Keratinocyte (primary cell): ENCODE measurements around the gene HACD1. TPM values are rescaled to one million over a fixed set of nuclear protein-coding genes. Genes with fewer than 3 reads are reported as not detected.

Experiments
- DNase-seq: peaks from one replicate; pipeline ENCODE4 v3.0.0-alpha.2; 2011; ENCODE audit warnings: low read depth, missing footprints, low spot score
- FAIRE-seq: peaks from 2 replicates; lab custom pipeline; 2011; peaks lifted over from hg19 to GRCh38; lab: Jason Lieb, UNC
- H2AFZ ChIP-seq: 2 replicates; pipeline ENCODE4 v1.6.0; 2012; ENCODE audit warnings: low read length, control low read depth, inconsistent platforms; ENCODE audit not compliant: control insufficient read depth
- H3K27ac ChIP-seq: 2 replicates; pipeline ENCODE4 v1.5.1; 2011; ENCODE audit warnings: low read length; ENCODE audit not compliant: control insufficient read depth, insufficient read depth
- H3K27me3 ChIP-seq: 3 replicates; pipeline ENCODE4 v1.6.0; 2011; ENCODE audit warnings: low read length; ENCODE audit not compliant: control insufficient read depth, insufficient read depth; ENCODE audit errors: extremely low read depth
- H3K36me3 ChIP-seq, 2 experiments: 2 replicates in 1 of 2; 3 replicates in 1 of 2; pipeline ENCODE4 v1.5.1; 2011; ENCODE audit warnings: low read length in 2 of 2, mild to moderate bottlenecking in 1 of 2; ENCODE audit not compliant: control insufficient read depth in 2 of 2, insufficient read depth in 2 of 2; ENCODE audit errors: extremely low read depth in 1 of 2
- H3K4me1 ChIP-seq: 3 replicates; pipeline ENCODE4 v1.5.1; 2011; ENCODE audit warnings: low read length; ENCODE audit not compliant: control insufficient read depth, insufficient read depth; ENCODE audit errors: extremely low read depth
- H3K4me2 ChIP-seq: 3 replicates; pipeline ENCODE4 v1.6.0; 2011; ENCODE audit warnings: low read depth, low read length; ENCODE audit not compliant: control insufficient read depth, insufficient read depth; ENCODE audit errors: extremely low read depth
- H3K4me3 ChIP-seq, 3 experiments: fragments of 200-600 bp in 1 of 3; sonication (generic) in 1 of 3; 2 replicates in 2 of 3; 3 replicates in 1 of 3; pipeline ENCODE4 v1.5.1; 2011 to 2016; ENCODE audit warnings: low read length in 3 of 3, mild to moderate bottlenecking in 3 of 3, control low read depth in 2 of 3, inconsistent platforms in 1 of 3, low read depth in 1 of 3, mixed read lengths in 1 of 3, mixed run types in 1 of 3, moderate library complexity in 1 of 3; ENCODE audit not compliant: control insufficient read depth in 2 of 3, insufficient read depth in 2 of 3; ENCODE audit errors: extremely low read depth in 1 of 3
- H3K79me2 ChIP-seq: 2 replicates; pipeline ENCODE4 v1.6.0; 2012; ENCODE audit warnings: low read length; ENCODE audit not compliant: control insufficient read depth, insufficient read depth
- H3K9ac ChIP-seq: 3 replicates; pipeline ENCODE4 v1.6.0; 2011; ENCODE audit warnings: low read length; ENCODE audit not compliant: control insufficient read depth, insufficient read depth; ENCODE audit errors: extremely low read depth
- H3K9me1 ChIP-seq: 3 replicates; pipeline ENCODE4 v1.6.0; 2011; ENCODE audit warnings: low read length; ENCODE audit not compliant: control insufficient read depth, insufficient read depth; ENCODE audit errors: extremely low read depth
- H3K9me3 ChIP-seq: 2 replicates; pipeline ENCODE4 v1.5.1; 2012; ENCODE audit warnings: low read depth, low read length; ENCODE audit not compliant: control insufficient read depth
- H4K20me1 ChIP-seq: 3 replicates; pipeline ENCODE4 v1.6.0; 2011; ENCODE audit warnings: low read length; ENCODE audit not compliant: control insufficient read depth, insufficient read depth; ENCODE audit errors: extremely low read depth
- EZH2 ChIP-seq: IDR thresholded peaks from one replicate; pipeline ENCODE4 v1.6.1; 2012; ENCODE audit warnings: inconsistent platforms, mild to moderate bottlenecking, low read length, moderate library complexity
- dilution Hi-C: fragments of 300-500 bp; cut with MboI; formaldehyde crosslinking; loops from one replicate; pipeline ENCODE4 v1.7.0; 2020; ENCODE audit warnings: low sequenced_read_pairs; ENCODE audit not compliant: extremely low pct_ligation_motif_present
- polyA plus RNA-seq, 5 experiments: library from polyadenylated mRNA; depleted of rRNA in 3 of 5; stranded (reverse) in 3 of 5; stranded (forward) in 1 of 5; unstranded in 1 of 5; fragments of >200 nt; gene quantifications; 1 replicate in 1 of 5; 2 replicates in 3 of 5; 3 replicates in 1 of 5; pipeline versions ENCODE4 v1.2.1 to v1.2.3, GENCODE V29; 2011 to 2012; ENCODE audit warnings: missing spikeins in 2 of 5, low read depth in 1 of 5, low replicate concordance in 1 of 5
- TF ChIP-seq, protein P1 (sequence below), 3 experiments: IDR thresholded peaks in 1 of 3; conservative IDR thresholded peaks in 1 of 3; optimal IDR thresholded peaks in 1 of 3; 2 replicates in 2 of 3; 3 replicates in 1 of 3; pipeline versions ENCODE3 to v1.5.1; 2011; ENCODE audit warnings: low read length in 3 of 3, mild to moderate bottlenecking in 3 of 3, moderate library complexity in 2 of 3, control low read depth in 1 of 3, inconsistent platforms in 1 of 3; ENCODE audit not compliant: insufficient read depth in 2 of 3; ENCODE audit errors: extremely low read depth in 1 of 3

The HACD1 gene
- polyA plus RNA-seq, 1 donor (not counting 4 experiments of a cell fraction or from before 2014, with no cell fraction given): 46.3 TPM

DNA sequence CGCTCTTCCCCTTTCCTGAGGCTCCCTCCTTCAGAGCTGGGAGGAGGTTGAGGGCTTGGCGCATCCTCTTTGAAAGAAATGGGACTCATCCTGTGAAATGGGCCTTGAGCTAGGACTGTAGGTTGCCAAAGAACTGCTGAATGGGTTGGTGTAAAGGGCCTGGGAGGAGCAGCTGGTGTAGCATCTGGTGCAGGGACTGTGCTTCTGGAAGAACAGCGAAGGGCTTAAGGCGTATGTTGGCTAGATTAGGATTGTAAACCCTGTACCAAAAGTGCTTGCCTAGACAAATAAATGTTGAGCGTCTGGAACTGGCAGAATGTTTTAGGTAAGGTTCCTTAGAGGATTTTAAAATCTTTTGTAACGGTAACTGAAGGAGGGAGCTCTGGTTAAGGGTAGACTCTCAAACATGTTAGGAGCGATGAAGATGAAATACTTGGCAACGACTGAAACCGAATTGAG is 27.3 kb upstream of the HACD1 start:
- H3K4me1 ChIP-seq: peaks cover 27% of the 10 kb centered on the region
- H3K9ac ChIP-seq: peak overlapping the region; percentile 98
- peak overlapping the region; percentile 80 to 100 (median 81) for H3K4me3 ChIP-seq
- peaks cover 0 to 3% of the 10 kb centered on the region in 2 experiments for H3K36me3 ChIP-seq
- peaks cover 72% of the 10 kb centered on the region for H3K79me2 ChIP-seq
- no peaks in the 10 kb centered on the region for H3K27me3 ChIP-seq
- dilution Hi-C loops: no loop called here
- peak overlapping the region; percentile 100 for H3K27ac ChIP-seq
- FAIRE-seq: peak; percentile 75
- no peak for DNase-seq
- peak overlapping the region; percentile 92 for H2AFZ ChIP-seq
- H3K4me2 ChIP-seq: peak overlapping the region; percentile 92
- no peaks in the 10 kb centered on the region for H3K9me1 ChIP-seq
- no peaks in the 10 kb centered on the region for H4K20me1 ChIP-seq
- TF ChIP-seq EZH2: no peak
- TF ChIP-seq, protein P1, sequence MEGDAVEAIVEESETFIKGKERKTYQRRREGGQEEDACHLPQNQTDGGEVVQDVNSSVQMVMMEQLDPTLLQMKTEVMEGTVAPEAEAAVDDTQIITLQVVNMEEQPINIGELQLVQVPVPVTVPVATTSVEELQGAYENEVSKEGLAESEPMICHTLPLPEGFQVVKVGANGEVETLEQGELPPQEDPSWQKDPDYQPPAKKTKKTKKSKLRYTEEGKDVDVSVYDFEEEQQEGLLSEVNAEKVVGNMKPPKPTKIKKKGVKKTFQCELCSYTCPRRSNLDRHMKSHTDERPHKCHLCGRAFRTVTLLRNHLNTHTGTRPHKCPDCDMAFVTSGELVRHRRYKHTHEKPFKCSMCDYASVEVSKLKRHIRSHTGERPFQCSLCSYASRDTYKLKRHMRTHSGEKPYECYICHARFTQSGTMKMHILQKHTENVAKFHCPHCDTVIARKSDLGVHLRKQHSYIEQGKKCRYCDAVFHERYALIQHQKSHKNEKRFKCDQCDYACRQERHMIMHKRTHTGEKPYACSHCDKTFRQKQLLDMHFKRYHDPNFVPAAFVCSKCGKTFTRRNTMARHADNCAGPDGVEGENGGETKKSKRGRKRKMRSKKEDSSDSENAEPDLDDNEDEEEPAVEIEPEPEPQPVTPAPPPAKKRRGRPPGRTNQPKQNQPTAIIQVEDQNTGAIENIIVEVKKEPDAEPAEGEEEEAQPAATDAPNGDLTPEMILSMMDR (optimal IDR thresholded peaks at IDR 0.05 in 1 of 3, IDR thresholded peaks at IDR 0.05 in 1 of 3, conservative IDR thresholded peaks at IDR 0.05 in 1 of 3; ENCODE audit: extremely low read depth in 1 of 3, insufficient read depth in 2 of 3, low read length in 3 of 3): no peak
- no peaks in the 10 kb centered on the region for H3K9me3 ChIP-seq

DNA sequence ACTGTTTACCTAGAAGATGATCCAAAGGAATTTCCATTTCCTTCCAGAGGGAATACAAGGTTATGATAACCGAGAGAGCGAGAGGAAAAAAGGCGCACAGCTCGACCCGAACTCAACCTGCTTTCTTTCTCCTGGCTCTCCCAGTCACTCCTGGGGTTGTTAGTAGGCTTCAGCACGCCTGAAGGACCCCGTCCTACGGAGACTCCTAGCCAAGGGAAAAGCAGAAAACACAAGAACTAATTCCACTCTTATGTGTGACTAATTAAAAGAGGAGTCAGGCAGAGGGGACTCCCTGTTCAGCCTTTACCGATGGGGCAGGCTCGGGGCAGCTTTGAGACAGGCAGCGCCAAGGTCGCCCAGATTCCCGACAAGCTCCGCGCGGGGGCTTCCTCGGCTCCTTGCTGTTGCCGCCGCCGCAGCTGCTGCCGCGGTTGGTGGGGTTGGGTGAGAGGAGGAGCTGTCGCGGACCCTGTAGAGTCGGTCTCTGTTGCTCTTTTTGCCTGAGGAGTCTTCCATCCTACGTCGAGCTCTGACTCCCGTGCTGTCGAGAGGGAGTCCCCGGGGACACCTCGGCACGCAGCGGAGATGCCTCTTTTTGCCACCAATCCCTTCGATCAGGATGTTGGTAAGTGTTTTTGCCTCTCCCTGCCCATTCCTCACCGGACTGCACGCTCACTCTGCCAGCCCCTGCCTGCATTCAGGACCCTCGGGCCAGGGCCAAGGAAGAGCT is 26.7 kb upstream of the HACD1 start, which contains the start of gene STAM:
Gene STAM (plus strand): TSS at position 397 of the 730 bp plus-strand sequence. CDS start 189 bp downstream, at position 586.
- no peaks in the 10 kb centered on the region for H3K9me3 ChIP-seq
- peak within 1 kb of the TSS; percentile 98 for H3K9ac ChIP-seq
- peak within 1 kb of the TSS; percentile 100 for H3K27ac ChIP-seq
- H3K27me3 ChIP-seq: no peaks in the 10 kb centered on the region
- no peak for TF ChIP-seq EZH2
- TF ChIP-seq, protein P1 (optimal IDR thresholded peaks at IDR 0.05 in 1 of 3, IDR thresholded peaks at IDR 0.05 in 1 of 3, conservative IDR thresholded peaks at IDR 0.05 in 1 of 3; ENCODE audit: extremely low read depth in 1 of 3, insufficient read depth in 2 of 3, low read length in 3 of 3): no peak
- FAIRE-seq (peak; percentile 80), DNase-seq (peak; percentile 49)
- H3K4me3 ChIP-seq: peak within 1 kb of the TSS; percentile 80 to 100 (median 81)
- peaks cover 66% of the 10 kb centered on the region for H3K79me2 ChIP-seq
- H3K9me1 ChIP-seq: no peaks in the 10 kb centered on the region
- H3K36me3 ChIP-seq: peaks cover 0 to 3% of the 10 kb centered on the region in 2 experiments
- peak within 1 kb of the TSS; percentile 92 for H2AFZ ChIP-seq
- no peaks in the 10 kb centered on the region for H4K20me1 ChIP-seq
- dilution Hi-C loops: no loop called here
- H3K4me2 ChIP-seq: peak within 1 kb of the TSS; percentile 92
- peaks cover 27% of the 10 kb centered on the region for H3K4me1 ChIP-seq
